ENCODE measurements around the gene TAGLN.

The TAGLN gene

DNA sequence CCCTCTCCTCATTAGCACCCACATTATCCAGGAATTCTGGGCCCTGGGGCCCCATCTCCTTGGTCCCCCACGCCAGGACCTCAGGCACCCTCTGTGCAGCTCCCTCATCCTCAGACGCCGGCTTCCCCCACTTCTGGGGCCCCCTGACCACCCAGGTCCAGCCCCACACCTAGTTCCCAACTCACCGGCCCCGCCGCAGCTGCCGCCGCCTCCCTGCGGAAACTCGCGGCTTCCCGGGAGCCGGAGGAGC lies 32.6 kb downstream of the TAGLN start, which contains the start of gene PCSK7:
Gene PCSK7 (minus strand): TSS at position 232 of the 250 bp plus-strand sequence. CDS start 2,229 bp downstream, outside the sequence.
- no peak for DNase-seq

GRCh38 chr11:117232092-117232878 lies 33.1 kb downstream of the TAGLN start, which contains the start of gene RNF214:
TSS of gene RNF214 (plus strand) at chr11:117232671. CDS start at chr11:117234273, 1,602 bp downstream.
- peak; percentile 18 for DNase-seq

DNA sequence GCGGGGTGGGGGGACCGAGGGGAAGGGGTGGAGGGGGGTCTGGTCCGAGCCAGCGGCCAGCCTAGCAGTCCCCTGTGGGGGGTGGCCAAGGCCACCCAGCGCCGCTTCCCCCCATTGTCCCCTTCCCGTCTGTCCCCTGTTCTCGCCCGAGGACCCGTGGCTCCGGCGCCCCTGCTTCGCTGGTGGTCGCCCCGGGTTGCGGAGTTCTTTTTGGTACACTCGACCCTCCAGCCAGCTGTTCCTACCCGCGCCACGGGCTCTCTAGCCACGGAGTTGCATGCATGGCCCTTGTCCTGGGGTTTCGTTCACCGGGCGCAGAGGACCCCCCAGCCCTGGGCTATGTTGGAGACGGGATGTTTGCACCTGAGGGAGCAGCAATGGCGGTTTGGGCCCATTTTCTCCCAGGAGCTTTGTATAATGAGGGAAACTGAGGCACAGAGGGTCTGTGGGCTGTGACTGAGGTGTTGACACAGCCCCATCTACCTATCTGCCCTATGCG lies 33.8 kb downstream of the TAGLN start:
- no peak for DNase-seq

DNA sequence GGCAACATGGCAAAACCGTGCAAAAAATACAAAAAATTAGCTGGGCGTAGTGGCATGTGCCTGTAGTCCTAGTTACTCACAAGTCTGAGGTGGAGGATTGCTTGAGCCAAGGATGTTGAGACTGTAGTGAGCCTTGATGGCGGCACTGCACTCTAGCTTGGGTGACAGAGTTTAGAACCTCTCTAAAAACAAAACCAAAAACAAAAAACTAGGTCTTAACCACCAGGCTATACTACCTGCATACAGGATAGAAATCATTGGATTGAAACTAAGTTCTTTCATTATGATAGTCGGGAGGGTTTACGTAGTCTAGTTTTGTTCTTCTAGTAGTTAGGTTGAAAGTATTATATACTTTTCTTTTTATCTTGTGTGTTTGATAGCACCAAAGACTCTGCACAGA lies 39.1 kb downstream of the TAGLN start:
- no peak for DNase-seq

- no peak for DNase-seq
Observed at GRCh38 chr11:117239295-117239694, 40.1 kb downstream of the TAGLN start.

GRCh38 chr11:117248341-117248740 lies 49.2 kb downstream of the TAGLN start:
- DNase-seq, result no peak

- DNase-seq, result no peak
Observed at GRCh38 chr11:117249571-117249970, 50.4 kb downstream of the TAGLN start.

- DNase-seq, result no peak
Observed at GRCh38 chr11:117251506-117251905, 52.3 kb downstream of the TAGLN start.

- DNase-seq, result no peak
Observed at GRCh38 chr11:117255966-117256365, 56.8 kb downstream of the TAGLN start.

GRCh38 chr11:117256573-117256972 lies 57.4 kb downstream of the TAGLN start:
- no peak for DNase-seq

Data from cortex of kidney (tissue), 1 donor.